Dedifferentiated amniotic fluid mesenchymal stem cell (primary cell): ENCODE measurements around the gene RHOBTB3.
"Not testable (repeated sequence)": the region's sequence is repeated elsewhere in the genome, so short reads cannot be mapped to it uniquely, and the experiment has no call there.

Source experiments
- DNase-seq: peaks from one replicate; pipeline ENCODE4 v3.0.0-alpha.2; 2016; ENCODE audit errors: extremely low spot score

The RHOBTB3 gene, protein sequence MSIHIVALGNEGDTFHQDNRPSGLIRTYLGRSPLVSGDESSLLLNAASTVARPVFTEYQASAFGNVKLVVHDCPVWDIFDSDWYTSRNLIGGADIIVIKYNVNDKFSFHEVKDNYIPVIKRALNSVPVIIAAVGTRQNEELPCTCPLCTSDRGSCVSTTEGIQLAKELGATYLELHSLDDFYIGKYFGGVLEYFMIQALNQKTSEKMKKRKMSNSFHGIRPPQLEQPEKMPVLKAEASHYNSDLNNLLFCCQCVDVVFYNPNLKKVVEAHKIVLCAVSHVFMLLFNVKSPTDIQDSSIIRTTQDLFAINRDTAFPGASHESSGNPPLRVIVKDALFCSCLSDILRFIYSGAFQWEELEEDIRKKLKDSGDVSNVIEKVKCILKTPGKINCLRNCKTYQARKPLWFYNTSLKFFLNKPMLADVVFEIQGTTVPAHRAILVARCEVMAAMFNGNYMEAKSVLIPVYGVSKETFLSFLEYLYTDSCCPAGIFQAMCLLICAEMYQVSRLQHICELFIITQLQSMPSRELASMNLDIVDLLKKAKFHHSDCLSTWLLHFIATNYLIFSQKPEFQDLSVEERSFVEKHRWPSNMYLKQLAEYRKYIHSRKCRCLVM

DNA sequence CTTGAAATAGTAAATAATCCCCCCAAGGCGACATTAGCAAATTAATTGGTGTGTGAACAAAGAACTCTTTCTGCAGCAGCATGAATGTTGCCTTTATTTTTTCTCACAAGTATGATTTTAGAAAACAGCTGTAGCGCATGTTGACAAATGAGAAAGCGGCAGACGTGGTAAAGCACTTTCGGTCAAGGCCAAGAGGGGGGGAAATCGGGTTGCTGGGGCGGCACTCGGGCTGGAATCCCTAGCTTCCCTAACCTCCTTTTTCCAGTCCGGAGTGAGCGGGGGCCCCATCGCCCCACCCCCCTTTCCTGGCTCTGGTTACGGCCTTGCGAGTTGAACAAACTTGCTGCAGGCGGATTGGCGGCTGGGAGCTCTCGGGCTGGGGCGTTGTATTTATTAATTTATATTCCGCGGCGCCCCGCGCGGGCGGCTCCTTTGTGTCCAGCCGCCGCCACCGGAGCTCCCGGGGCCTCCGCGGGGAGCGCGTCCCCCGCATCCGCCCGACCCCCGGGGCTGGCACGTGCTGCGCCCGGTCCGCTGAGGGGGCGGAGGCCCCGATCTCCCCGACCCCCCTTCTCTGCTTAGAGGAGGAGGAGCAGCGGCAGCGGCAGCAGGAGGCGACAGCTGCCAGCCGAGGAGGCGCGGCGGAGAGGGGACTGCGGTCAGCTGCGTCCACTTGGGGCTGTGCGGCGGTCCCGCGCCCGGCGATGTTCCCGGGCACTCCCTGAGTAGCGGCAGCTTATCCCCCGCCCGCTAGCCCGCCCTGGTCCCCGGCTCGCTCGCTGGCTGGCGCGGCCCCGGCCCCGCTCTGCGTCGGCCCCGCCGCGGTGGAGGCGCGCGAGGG is at the start of gene RHOBTB3:
Gene RHOBTB3 (plus strand): TSS at position 607 of the 841 bp plus-strand sequence. CDS start 347 bp downstream, outside the sequence.
- peak; percentile 88 for DNase-seq

DNA sequence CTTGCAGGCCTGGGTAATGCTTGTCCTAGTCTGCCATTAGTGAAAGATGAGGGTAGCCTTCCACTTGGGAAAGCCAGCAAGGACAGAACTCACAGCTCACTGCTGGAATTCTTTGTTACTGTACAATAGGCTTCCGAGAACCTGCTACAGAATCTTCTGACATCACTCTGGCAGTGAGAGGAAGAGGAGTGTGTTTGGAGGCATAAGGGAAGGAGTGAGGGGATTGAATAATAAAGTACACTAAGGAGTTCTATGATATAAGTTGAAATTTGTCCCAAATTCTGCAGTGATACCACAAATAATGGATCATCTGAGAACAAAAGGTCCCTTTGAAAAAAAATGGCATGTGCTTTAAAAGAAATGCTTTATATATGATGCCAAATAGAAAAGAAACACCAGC is 48.2 kb upstream of the RHOBTB3 start, which contains the start of gene SPATA9:
Gene SPATA9 (minus strand): TSS at position 101 of the 400 bp plus-strand sequence. CDS start 137 bp downstream, outside the sequence.
- no peak for DNase-seq

DNA sequence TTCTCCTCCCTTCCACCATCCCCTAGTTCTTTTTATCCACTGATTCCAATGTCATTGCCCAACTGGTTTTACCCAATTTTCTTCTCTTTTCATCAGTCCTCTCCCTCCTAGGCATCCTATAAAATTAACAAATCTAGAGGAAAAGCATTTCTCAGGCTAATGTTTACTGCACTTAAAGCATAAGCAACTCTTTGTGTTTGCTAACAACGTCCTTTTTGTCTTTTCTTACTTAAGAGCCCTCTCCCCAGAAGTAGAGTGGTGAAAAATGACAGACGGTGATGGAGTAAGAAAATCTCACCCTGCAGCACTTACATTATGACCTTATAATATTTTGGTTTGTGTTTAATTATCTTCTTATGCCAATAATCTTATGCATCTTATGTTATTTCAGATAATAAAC is 46.8 kb upstream of the RHOBTB3 start:
- DNase-seq = no peak

DNA sequence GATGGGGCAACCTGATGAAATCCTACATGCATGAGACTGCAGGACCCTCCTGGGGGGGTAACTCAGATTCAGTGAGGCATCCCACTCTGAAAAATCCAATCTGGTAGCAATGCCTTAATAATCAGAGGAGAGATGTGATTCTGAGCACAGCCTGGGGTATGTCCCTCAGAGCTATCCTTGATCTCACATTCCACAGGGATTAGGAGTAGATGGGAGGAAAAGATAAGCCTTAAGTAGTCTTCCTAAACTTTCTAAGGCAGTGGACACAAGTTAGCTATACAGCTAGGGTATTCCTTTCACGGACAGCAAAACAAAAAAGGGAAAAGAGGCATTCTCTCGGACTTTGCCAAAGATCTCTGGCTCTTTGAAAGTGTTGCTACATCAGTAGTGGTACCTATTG is 44.5 kb upstream of the RHOBTB3 start:
- DNase-seq = no peak

DNA sequence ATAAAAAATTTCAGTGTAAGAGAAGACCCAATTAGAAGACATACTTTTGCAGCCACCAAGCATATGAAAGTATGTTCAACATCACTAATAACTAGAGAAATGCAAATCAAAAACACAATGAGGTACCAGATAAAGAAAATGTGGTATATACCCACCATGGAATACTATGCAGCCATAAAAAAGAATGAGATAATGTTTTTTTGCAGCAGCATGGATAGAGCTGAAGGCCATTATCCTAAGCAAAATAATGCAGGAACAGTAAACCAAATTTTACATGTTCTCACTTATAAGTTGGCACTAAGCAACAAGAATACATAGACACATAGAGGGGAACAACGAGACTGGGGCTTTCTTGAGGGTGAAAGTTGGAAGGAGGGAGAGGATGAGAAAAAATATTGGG is 41.5 kb upstream of the RHOBTB3 start:
- no peak for DNase-seq

DNA sequence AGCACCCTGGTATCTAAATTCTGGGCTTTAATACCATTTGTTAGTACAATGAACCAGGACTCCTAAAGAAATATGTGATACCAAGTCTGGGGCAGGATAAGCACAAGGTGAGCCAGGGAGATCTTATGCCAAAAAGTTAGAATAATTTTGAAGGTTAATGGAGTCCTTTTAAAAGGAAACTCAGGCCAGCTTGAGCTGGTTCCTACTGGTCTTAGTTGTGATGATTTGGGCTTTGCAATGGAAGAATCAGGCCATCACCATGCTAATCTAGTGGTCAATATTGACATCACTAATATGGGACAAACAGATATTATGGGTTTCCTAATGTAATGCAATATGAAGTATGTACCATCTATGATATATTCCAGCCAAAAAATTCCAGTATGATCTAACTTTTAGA is 40.8 kb upstream of the RHOBTB3 start:
- DNase-seq = no peak

DNA sequence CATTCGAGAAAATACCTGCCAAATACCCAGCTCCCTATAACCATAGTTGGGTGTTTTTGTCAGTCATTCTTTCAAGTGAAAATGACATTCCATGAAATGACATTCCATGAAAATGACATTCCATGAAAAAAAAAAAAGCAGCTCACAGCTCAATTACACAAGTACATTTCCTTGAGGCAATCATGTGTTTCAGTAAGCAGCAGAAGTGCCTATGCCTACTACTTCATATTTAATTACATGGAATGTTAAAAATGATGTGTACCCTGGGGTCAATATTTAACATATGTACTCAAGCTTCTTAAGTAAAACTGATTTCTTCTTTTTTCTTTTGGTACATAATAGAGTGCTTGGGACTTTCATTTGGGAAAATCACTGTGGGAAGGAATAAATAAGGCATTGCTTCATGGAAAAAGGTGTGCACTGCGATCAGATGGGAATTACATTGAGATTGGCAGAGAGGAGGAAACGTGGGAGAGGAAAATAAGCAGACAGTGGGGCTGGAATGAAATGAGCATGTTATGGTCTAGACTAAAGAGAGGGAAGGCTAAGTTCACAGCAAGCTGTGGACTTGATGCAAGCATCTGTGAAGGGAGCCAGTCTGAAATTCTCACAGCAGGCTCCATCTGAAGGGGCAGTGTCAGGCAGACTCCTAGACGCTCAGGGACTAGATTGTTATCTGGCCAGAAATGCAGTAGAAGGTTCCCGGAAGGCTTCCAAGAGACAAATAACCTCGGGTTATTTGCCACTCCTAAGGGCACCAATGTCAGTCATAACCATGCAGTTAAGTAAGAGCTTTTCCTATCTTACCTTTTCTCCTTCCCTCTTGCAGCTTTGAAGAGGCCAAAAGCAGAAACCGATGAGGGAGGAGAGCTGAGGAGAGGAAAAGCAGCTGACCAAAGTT is 33.1 kb upstream of the RHOBTB3 start:
- peak; percentile 48 for DNase-seq

DNA sequence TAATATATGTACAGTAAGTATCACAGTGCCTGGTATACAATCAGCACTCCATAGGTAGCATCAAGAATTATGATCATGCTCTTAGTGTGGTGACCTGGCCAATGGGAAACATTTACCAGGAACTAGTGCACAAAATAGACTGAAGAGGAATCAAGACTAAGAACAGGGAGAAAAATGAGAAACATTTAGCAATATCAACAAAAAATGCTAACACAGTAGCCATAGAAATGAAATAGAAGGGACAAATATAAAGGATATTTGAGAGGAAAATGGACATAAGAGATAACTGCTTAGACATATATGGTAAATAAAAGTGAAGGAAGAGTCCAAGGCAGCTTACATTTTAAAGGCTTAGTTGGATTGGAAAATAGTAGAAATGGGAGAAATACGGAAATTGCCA is 31.8 kb upstream of the RHOBTB3 start:
- no peak for DNase-seq

DNA sequence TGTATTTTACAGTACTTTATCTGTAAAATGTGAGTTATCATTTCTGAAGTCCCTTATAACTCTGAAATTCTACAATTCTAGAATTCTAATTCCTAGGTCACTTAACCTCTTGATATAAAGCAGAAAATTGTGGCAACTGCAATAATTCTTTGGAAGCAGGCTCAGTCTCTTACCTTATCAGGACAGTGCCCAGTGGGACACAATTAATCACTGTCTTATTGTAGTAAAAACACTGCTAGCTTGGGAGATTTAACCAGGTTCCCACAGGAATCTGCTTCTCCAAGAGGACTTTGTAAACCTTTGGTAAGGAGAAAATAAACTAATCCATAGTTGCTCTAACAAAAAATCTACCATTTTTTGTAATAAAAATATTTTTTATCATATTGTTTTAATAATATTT is 30.1 kb upstream of the RHOBTB3 start:
- DNase-seq = no peak

DNA sequence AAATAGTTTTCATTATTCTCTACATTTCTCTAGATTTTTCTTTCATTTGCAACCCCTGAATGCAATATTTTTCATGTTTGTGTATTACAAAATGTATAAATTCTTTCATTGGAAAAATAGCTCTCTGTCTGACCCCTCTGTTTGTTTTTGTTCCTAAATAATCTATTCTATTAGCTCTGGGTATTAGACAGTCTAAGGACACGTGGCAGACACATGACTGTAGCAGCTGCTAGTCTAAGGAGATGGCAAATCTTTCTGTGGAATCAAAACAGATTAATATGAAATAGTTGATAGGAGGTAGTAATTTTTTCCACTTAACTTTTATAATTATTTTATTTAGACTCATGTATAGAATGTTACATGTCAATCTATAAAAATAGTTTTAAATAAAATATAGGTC is 27.0 kb upstream of the RHOBTB3 start:
- no peak for DNase-seq

DNA sequence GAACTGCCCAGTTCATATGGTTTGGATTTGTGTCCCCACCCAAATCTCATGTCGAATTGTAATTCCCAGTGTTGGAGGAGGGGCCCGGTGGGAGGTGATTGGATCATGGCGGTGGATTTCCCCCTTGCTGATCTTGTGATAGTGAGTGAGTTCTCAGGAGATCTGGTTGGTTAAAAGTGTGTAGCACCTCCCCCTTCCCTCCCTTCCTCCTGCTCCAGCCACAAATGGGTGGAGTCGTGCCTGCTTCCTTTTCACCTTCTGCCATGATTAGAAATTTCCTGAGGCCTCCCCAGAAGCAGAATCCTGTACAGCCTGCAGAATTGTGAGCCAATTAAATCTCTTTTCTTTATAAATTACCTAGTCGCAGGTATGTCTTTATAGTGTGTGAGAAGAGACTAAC is 24.9 kb upstream of the RHOBTB3 start:
- not testable (repeated sequence) for DNase-seq

DNA sequence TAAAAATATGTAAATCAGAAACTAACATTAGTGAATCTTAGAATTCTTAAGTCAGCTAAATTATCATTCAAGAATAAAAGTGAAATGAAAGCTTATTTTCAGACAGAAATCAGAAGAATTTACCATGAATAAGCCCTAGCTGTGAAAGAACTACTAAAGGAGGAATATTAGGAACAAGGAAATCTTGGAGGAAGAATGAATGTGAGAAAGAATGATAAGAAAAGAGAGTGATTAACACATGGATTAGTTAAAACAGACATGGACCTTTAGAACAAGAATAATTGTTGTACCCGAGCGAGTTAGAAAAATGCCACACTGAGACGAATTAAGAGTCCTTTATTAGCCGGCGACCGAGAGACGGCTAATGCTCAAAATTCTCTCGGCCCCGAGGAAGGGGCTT is 24.1 kb upstream of the RHOBTB3 start:
- no peak for DNase-seq

DNA sequence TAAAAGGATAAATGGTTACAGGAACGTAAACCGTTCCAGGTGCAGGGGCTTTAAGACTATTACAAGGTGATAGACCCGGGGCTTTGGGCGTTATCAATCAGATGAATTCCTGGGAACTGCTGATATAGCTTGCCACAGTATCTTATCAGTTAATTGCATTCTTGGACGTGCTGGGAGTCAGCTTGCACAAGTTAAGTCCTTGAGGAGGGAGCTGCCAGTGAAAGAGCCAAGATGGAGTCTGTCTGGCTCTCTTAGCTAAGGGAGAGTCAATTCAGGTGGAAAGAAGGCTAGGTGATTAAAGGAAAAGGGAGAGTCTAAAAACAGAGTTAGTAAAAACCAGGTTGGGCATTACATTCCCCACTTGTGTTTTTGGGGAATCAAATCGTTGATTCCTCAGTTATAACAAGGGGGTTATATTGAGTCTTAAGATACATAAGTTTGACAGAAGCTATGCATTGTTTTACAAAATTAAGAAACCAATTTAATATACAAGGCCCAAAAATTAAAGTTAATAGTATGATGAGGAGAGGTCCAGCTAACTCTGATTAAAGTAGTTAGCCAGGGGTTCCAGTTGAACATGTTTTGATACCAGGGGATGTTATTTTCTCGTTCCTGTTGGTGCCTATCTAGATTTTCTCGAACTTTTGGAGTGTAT is 23.5 kb upstream of the RHOBTB3 start:
- DNase-seq = not testable (repeated sequence)

DNA sequence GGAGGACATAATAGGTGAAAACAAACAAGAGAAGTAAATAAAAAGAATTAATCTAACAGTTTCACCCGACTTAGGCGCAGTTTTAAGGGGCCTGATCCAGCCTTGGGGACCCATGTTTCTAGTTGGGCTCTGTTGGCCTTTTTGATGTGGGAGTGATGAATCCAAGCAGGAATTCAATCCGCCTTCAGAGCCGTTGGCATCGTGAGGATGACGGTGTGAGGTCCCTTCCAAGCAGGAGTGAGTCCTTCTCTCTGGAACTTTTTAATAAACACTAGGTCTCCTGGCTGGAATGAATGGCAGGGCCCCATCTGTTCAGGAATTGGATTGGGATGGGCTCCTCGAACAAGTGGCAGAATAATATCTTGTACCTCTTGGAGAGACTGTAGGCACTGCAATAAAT is 22.3 kb upstream of the RHOBTB3 start:
- no peak for DNase-seq

DNA sequence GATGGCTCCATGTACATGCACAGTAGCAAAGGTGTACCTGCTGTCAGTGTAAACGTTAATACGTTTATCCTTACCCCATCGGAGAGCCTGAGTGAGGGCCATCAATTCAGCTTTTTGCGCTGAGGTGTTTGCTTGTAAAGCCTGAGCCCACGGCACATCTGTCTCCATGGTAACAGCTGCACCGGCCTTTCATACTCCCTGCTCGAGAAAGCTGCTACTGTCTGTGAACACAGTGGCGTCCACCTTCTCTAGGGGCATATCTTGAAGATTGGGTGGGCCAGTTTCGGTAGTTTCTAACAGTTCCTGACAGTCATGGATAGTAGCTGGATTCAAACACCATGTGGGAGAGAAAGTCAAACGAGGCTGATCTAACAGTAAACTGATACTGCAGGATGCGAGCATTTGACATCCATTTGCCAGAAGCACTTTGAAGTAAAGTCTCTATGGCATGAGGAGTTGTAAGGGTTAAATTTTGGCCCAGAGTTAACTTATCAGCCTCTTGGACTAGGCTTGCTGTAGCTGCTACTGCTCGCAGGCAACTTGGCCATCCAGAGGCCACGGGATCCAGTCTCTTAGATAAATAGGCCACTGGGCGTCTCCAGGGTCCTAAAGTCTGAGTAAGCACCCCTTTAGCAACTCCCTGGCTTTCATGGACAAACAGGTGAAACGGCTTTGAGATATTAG is 21.0 kb upstream of the RHOBTB3 start:
- no peak for DNase-seq

DNA sequence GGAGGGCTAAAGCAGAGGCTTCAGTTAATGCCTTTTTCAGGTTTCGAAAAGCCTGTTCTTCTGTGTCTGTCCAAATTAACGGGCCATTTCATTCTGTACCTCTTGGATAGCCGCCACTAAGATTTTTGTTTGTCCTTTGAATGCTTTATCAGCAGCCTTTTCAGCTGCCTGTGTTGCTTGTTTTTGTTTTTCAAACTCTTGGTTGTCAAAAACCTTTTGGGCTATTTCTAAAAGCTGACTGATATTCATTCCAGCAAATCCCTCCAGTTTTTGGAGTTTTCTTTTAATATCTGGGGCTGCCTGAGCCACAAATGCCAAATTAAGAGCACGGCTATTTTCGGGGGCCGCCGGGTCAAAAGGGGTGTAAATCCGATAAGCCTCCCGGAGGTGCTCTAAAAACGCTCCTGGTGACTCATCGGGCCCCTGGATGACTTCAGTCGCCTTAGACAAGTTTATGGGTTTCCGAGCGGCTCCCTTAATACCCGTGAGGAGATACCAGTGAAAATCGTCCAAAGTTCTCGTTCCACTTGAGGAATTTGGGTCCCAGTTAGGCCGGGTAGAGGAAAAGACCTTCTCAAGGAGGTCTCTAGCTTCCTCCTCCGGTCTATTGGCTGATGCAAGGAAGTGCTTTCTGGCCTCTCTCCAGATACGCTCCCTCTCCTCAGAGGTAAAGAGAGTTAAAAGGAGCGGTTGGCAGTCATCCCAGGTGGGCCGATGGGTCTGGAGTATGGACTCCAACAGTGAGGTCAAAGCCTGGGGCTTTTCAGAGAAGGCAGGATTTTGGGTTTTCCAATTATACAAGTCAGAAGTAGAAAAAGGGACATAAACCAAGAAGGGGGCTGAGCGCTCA is 20.3 kb upstream of the RHOBTB3 start:
- not testable (repeated sequence) for DNase-seq

DNA sequence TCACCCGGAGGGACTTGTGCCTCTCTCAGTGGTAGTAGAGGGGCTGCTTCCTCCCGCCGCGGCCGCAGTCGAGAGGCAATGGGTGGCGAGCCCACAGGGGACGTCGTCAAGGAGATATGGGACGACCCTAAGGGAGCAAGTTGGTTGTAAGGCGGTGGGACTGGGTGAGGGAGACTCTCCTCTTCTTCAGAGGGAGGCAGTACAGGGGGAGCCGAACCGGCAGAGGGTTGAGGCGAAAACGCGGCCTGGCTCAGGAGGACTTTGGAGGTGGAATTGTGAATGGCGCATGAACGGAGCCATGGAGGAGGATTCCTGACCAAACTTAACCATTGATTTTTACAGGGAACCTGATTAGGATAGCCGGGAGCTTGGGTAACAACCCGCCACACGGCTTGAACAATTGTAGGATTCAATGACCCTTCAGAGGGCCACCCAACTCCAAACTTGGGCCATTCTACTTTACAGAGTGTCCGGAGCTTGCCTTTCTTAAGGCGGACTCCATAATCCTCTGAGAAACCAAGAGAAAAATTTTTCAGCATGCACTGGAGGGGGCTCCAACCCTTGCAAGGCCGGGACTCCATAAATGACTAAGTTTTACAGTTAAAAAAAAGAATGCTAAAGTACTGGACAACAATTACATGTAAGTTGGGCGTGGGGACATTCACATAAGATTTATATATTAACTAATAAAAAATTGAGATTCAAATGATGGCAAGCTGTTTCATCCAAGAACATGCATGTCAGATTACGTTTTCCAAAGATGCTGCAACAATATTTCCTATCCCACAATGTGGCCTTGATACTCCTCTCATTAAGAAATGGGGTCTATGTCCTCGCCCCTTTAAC is 19.4 kb upstream of the RHOBTB3 start:
- DNase-seq = no peak

DNA sequence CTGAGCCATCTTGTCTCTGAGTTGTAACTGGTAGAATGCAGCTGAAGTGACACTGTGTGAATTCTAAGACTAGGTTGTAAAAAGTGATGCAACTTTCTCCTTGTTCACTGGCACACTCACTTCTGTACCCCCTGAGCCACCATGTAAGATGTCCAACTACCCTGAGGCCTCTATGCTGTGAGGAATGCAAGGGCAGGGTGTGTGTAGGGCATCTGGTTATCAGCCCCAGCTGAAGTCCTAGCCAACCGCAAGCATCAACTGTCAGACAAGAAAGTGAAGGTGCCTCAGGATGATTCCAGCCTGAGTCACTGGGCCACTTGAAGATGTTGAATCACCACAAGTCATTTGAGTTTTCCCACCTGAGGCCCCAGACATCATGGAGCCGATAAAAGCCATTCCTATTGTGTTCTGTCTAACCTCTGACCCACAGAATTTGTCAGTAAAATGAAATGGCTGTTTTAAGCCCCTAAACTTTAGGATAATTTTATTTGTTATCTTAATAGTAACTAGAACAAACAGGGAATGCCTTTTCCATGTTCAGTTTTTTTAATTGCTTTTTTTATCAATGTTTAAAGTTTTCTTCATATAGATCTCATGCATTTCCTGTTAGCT is 18.7 kb upstream of the RHOBTB3 start:
- no peak for DNase-seq
